DMS79 treated with DMSO at 0.1 percent for 48 hours (cell line): Measurements from ENCODE around the gene VASP.
A peak's percentile ranks its signal among the peaks of the same experiment; 100 is the strongest.

Experiments
- DNase-seq: peaks from one replicate; lab custom pipeline; 2025; lab: John Stamatoyannopoulos, UW

The VASP gene

GRCh38 chr19:45547965-45548609 is 40.8 kb downstream of the VASP start:
- no peak for DNase-seq

DNA sequence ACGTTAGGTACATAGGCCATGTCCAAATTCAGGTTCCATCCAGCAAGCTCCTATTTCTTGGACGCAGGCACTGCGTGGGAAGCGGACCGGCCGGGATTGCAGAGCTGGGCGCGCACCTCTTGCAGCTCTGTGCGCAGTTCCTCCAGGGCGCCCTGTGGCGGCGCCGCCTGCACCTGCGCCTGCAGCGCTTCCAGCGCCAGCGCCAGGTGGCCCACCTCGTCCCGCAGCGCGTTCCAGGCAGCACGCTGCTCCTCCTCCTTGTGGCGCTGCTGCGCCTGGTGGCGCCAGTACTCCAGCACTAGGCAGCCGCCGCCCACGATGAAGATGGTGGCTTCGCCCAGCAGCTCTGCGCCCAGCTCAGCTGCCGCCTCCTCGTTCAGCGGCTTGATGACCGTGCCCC is 46.2 kb downstream of the VASP start:
- DNase-seq, result no peak

DNA sequence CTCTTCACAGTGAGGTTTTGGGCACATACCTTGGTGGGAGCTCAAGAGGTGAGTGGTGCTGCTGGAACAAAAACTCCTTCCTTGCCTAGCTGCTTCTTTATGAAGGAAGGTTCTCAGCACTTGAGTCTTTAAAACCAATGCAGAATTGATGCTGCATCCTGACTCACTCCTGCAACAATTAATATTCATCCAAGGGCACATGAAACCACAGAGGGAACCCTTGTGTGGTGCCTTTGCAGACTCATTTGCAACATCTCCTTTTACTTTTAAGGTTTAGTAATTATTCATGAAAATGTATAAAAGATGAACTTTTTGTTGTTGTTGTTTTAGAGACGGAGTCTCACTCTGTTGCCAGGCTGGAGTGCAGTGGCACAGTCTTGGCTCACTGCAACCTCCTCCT is 47.2 kb downstream of the VASP start:
- DNase-seq, result no peak

DNA sequence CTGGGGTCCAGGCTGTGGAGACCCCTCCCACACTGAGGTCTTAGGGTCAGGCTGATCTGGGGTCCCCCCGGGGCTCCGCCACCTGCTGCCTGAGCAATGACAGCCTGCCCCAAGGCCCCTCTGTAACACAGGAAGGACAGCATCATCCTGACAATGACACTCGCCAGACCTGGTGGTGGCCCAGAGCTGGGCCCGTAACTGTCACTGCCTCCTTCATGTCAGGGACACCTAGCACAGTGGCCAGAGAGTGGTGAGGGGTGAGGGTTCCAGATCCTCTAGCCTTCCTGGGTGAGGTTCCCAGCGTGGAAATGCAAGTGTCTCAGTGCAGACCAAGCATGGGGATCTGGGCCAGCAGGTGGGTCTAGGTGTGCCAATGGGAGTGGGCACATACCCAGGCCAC is 49.6 kb downstream of the VASP start:
- DNase-seq, result no peak

GRCh38 chr19:45558399-45558878 is 51.2 kb downstream of the VASP start:
- DNase-seq, result peak; percentile 5

DNA sequence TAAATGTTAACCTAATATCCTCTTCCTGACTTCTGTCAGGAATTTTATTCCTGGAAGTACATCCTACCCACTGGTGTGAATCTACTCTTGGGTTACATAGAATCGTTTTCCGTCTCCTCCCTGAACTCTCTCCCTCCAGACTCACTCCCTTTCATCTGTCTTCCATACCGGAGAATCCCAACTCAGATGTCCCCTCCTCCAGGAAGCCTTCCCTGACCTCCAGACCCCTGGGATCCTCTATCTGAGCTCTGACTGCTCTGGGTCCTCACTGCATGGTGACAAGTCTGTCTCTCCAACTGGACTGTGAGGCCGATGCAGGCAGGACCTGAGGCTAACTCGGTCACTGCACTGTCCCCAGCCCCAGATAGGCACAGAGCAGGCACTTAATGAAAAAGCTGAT is 52.8 kb downstream of the VASP start:
- DNase-seq, result no peak

GRCh38 chr19:45560686-45561085 is 53.4 kb downstream of the VASP start:
- no peak for DNase-seq

DNA sequence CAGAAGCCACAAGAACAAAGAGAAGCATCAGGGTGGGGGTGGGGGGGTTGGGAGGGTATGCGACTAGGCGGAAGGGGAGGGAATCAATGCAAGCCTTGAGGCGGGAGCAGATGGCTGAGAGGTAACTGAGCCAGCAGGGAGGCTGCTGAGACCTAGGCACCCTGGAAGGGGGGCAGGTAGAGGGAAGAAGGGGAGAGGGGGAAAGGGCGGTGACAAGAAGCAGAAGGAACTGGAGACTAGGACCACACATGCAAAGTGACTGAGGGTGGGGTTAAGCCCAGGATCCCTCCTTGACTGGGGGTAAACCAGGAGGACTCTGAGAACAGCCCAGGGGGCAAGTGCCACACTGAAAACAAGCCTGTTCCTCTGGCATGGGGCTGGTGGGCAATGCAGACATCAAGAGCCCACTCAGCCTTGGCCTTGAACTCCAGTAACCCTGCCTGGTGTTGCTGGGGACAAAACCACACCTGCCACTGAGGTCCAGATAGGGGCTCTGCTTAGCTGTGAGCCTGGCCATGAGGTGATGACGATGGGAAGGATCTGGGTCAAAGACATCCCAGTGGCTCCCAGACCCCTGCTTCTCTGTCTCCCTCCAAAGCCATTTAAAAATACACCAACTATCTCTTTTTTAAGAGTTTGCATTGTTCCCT is 57.0 kb downstream of the VASP start:
- no peak for DNase-seq

DNA sequence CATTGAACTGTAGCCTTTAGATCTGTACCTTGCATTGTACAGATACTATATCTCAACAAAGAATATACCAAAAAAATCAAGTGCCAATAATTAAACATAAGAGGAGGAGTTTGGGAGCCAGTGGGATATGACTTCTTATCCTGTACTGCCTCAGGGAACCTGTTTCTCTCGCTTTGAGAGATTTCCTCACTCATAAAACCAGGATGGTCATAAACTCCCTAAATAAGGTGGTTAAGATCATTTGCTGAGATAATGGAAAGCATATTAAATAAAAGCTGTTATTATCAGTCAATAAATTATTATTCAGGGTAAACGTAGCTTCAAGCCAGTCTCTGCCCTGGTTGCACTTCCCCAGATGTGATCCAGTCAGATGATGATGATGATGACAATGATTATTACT is 60.3 kb downstream of the VASP start:
- no peak for DNase-seq

- DNase-seq, result no peak
Measured at GRCh38 chr19:45568732-45569131, 61.5 kb downstream of the VASP start.

DNA sequence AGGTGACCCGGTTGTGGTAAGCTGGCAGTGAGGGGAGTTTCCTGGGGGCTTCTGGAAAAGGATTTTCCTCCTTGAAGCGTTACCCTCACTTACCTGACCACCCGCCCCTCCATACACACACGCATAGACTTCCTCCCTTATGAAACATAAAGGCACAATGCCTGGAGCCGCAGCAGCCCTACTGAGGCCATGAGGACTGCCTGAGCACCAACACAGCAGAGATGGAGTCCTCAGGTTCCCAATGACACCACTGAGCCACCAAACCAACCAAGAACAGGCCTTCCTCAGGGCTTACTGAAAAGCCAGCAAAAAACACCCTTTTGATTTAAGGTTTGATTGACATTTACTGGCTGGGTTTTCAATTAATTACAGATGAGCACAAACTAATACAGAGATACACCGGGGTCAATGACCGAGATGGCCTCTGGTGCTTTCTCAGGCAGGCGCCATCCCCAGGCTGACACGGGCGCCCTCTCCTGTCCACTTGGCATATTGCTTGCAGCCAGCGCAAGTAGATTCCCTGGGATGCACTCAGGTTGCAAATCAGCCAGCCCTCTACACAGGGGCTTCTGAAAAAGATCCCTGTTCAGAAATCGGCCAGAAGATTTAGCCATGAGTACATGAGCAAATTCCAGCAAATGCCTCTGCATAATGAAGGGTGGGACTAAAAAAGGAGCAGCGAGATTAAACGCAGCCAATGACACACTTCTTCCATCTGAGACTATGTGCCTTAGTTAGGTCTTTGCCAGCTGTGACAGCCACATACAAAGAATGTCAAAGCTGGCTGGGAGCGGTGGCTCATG is 62.5 kb downstream of the VASP start:
- no peak for DNase-seq

DNA sequence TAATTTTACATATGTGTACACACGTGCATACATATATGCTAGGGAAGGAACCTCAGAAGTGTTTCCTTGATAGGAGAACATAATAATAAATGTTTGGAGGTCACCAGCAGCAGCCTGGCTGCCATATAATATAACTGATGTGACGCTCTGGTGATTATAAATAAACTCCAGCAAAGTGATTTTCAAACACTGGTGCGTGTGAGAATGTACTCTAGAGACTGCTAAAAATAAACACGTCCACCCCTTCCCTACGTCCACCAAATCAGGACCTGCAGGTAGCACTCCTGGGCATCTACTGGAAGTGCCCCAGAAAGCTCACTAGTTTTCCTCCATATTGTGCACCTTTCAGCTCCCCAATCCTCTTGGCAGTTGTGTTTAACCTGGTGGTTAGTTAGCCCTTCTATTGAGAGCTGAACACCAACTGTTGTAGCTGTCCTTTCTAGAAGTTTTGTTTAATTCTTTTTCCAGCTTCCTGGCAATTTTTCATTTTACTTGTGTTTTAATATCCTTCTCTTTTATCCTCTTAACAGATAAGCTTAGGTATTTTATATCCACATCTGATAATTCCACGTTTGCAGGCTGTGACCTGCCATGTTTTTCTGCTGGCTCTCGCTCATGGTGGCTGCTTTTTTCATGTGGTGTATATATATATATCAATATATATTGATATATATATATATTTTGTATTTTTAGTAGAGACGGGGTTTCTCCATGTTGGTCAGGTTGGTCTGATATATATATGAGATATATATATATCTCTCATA is 64.4 kb downstream of the VASP start:
- DNase-seq, result no peak

GRCh38 chr19:45574526-45574925 is 67.2 kb downstream of the VASP start:
- no peak for DNase-seq

DNA sequence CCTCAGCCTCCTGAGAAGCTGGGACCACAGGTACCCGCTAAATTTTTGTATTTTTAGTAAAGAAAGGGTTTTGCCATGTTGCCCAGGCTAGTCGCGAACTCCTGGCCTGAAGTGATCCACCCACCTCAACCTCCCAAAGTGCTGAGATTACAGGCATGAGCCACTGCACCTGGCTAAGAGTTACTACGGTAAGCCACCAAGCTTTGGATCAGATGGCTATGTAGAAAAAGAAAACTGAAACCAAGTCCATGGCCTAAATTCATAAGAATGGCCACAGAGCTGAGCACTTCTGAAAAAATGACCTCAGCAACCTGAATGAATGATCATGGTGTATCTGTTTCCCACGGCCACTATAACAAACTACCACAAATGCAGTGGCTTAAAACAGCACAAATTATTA is 67.9 kb downstream of the VASP start:
- DNase-seq, result no peak
